ENCODE data around the gene DGKI.

DGKI gene

GRCh38 chr7:137538361-137538762 lies 308.4 kb downstream of the DGKI start:
- no peak for DNase-seq (ENCODE audit: low spot score)

DNA sequence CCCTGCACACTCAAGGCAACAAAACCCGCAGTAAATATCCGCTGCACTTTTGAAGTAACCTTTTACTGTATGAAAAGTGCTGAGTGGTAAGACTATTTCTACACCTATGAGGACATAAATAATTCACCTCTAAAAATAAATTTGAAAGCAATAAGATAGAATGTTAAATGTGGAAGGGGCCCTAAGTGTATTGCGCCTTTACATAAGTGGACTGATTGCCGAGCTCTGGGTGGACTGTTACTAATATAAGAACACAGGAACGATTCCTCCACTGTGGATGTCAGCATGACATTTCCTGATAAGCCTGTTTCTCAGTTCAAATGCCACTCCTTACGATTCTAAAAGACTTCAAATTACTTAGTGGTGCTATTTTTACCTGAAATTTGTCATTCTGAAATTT lies 311.2 kb downstream of the DGKI start:
- DNase-seq (ENCODE audit: low spot score) = no peak

- DNase-seq (ENCODE audit: low spot score) = no peak
Measured at GRCh38 chr7:137531671-137532070, 315.1 kb downstream of the DGKI start.

- no peak for DNase-seq (ENCODE audit: low spot score)
Measured at GRCh38 chr7:137527634-137528033, 319.1 kb downstream of the DGKI start.

- no peak for DNase-seq (ENCODE audit: low spot score)
Measured at GRCh38 chr7:137523171-137523570, 323.6 kb downstream of the DGKI start.

DNA sequence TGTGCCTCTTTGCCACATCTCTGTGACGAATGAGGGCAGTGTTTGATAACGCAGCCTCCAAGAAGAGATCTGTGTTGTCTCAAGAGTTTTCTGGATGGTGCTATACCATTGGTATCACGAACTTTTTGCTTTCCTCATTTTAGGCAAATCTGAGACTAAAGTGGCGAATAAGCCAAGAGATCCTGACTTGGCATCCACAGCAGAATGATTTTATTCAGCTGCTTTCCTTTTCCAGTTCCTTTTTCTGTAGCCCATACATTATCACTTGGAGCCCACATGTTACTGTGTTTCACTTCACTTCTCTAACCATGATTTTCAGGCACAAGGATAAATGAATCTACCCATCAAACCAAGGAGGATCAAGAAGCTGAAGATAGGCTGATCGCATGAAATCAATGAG lies 325.3 kb downstream of the DGKI start:
- no peak for DNase-seq (ENCODE audit: low spot score)

DNA sequence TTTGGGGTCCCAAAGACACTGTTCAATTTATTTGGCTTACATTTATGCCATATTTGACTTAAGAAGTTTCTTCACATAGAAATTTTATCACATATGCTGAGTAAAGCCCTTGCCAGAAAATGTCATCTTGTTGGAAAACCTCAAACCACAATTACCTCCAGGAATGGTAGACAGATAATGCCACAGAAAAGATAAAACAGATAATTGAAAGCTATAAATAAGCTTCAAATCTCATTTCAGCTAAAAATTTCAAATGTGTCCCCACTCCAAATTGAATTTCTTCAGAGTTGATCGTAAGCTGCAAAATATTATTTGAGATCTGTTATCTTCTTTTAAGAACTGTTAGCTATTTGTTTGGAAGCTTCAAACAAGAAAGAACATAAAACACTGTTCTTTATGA lies 326.8 kb downstream of the DGKI start:
- no peak for DNase-seq (ENCODE audit: low spot score)

- no peak for DNase-seq (ENCODE audit: low spot score)
Measured at GRCh38 chr7:137519181-137519691, 327.5 kb downstream of the DGKI start.

DNA sequence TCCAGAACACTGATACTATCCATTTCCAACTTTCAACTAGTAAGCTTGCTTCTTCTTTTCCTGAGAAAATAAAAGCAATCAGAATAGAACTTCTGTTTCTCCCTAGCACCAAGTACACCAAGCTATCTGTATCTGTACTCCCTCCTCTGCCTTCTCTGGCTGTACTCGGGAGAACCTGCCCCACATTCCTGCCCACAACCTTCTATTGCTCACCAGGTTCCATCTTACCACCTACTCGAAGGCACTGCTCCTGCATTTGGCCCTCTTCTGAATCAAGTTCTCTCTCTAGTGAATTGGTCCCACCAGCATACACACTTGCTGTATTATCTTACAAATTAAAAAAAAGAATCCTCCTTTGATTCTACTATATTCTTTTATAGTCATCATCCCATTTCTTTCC lies 333.7 kb downstream of the DGKI start:
- DNase-seq (ENCODE audit: low spot score) = no peak

DNA sequence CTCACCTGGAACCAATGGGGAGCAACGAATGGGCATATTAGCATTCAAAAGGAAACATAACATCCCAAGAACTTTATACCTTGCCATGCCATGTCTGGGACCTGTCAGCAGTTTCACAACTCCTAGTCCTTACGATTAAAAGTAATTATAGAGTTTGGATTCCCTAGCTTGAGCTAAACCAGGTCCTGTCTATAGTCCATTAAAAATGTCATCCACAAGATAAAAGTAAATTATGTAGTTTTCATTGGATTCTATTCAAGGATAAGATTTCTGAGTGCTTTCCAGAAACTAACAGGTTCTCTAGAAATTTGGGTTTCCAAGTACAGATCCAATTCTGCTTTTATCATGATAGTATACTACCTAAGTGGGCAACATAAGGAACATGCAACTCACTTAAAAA lies 339.7 kb downstream of the DGKI start:
- DNase-seq (ENCODE audit: low spot score) = no peak

GRCh38 chr7:137506031-137506430 lies 340.7 kb downstream of the DGKI start:
- DNase-seq (ENCODE audit: low spot score) = no peak

DNA sequence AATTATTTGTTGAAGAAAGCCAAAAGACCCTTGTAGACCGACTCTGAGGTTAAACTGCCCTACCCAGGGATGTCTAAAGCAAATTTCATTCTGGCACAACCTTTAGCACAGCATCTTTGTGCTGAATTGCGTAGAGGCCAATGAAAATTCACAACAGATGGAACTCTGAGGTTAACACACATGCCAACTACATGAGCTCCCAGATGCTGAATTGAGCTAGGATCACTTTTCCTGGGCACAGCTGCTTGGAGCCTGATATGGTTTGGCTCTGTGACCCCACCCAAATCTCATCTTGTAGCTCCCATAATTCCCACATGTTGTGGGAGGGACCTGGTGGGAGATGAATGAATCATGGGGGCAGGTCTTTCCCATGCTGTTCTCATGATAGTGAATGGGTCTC lies 345.2 kb downstream of the DGKI start:
- no peak for DNase-seq (ENCODE audit: low spot score)

DNA sequence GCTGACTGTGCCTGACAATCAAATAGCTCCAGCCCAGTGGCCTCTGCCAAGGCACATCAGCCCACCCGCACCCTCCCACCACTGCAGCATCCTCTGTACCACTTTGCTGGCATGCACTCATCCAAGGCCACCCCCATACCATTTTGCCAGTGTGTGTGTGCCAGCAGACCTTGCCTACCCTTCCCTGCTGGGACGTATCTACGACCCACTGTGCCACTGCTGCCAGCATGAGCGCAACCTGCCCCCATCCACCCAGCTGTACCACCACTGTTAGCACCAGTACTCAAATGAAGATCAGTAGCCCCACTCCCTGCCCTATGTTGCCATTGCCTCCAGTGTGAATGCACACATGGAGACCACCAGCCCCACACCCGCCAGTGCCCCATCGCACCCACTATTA lies 353.9 kb downstream of the DGKI start:
- no peak for DNase-seq (ENCODE audit: low spot score)

DNA sequence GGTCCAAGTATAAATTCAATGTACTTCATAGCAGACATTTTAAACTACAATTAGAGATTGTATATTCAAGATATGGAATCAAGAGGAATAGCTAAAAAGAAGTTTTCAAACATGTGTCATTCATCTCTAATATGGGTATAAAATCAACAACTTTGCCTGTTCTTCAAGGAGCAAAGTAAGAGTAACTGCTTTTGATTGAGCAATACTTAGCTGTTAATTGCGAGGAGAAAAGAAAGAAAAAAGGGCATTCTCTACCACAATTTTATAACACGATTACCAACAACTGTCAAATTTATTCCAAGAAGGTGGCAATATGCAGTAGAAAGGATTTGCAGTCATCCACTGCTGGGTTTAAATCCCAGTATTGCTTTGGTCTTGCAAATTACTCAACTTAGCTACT lies 356.9 kb downstream of the DGKI start:
- DNase-seq (ENCODE audit: low spot score) = no peak

GRCh38 chr7:137488038-137488437 lies 358.7 kb downstream of the DGKI start:
- DNase-seq (ENCODE audit: low spot score) = no peak

DNA sequence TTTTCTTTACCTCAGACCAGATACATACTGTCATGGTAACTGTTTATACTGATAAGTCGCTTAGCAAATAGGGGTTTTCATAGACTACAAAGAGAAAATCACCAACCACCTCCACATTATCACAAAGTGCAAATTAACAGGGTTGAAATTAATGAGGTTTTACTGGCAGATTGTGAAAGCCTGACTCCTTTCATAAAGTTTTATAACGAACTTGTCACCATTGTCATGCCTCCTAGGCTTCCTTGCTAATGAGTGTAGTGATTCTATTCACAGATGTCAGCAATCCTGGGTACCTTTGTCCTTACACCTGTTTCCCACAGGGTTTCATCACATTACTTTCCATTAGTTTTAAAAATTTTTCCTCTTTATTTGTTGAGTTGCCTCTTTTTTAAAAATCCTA lies 361.0 kb downstream of the DGKI start:
- DNase-seq (ENCODE audit: low spot score) = no peak

- DNase-seq (ENCODE audit: low spot score) = no peak
Measured at GRCh38 chr7:137484326-137484725, 362.4 kb downstream of the DGKI start.

GRCh38 chr7:137482466-137482865 lies 364.3 kb downstream of the DGKI start:
- DNase-seq (ENCODE audit: low spot score) = no peak

- no peak for DNase-seq (ENCODE audit: low spot score)
Measured at GRCh38 chr7:137480824-137481365, 365.9 kb downstream of the DGKI start.

- no peak for DNase-seq (ENCODE audit: low spot score)
Measured at GRCh38 chr7:137480401-137480800, 366.4 kb downstream of the DGKI start.

DNA sequence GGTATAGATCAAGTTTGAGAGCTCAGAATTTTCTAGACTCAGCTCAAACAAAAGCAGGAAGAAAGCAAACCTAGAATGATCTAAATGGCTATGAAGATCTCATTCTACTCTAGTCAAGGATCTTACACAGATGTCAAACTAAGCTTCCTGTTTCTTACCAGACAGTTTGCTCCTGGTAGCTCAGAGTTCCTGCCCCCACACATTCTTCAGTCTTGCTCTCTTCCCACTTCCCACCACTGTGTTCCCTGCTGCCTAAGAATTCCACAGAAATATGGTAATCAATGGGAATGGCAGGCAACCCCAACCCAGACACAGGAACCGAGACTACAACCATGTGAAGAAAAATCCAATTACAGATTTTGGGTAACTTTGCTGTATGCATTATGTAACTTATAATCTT lies 369.8 kb downstream of the DGKI start:
- no peak for DNase-seq (ENCODE audit: low spot score)

- DNase-seq (ENCODE audit: low spot score) = no peak
Measured at GRCh38 chr7:137475966-137476365, 370.8 kb downstream of the DGKI start.

DNA sequence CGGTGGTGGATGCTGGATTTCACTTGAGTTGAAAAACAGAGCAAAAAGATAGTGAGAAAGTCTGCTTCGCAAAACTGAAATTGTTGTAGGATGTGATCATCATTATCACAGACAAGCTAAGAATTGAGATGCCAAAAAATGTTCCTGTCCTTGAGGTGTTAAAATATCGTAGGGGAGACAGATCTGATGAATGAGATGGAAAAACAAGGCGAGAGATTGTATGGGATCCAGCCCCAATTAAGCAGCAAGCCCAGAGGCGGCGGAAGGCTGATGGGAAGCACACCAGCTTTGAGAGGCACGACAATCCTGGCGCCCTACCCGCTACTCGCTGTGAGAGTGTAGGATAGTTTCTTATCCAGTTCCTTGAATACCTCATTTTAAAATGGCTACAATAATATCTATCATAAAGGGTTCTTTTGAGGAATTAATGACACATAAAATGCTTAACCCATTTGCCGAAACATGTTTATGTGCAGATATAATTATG lies 372.2 kb downstream of the DGKI start:
- DNase-seq (ENCODE audit: low spot score) = no peak

GRCh38 chr7:137471128-137471527 lies 375.6 kb downstream of the DGKI start:
- DNase-seq (ENCODE audit: low spot score) = no peak

- no peak for DNase-seq (ENCODE audit: low spot score)
Measured at GRCh38 chr7:137469858-137470257, 376.9 kb downstream of the DGKI start.

All from NAMALWA (cell line).